Gastrocnemius medialis (tissue), 4 donors: ENCODE results near the gene BRI3BP.

Source experiments
- CTCF ChIP-seq, 5 experiments: fragments of 450-650 bp in 3 of 5; fragments of 200-600 bp in 2 of 5; sonication (generic) in 2 of 5; IDR thresholded peaks in 4 of 5; conservative IDR thresholded peaks in 1 of 5; 1 replicate in 4 of 5; 2 replicates in 1 of 5; pipeline ENCODE4 v1.5.1; 2016 to 2019; ENCODE audit warnings: antibody characterized with exemption in 5 of 5, mild to moderate bottlenecking in 3 of 5, moderate library complexity in 3 of 5
- POLR2A ChIP-seq, 2 donors: fragments of 450-650 bp; IDR thresholded peaks; one replicate each; pipeline ENCODE4 v1.6.1; 2017; ENCODE audit warnings: antibody characterized with exemption in 2 of 2, mild to moderate bottlenecking in 2 of 2, moderate library complexity in 2 of 2

GRCh38 chr12:125018356-125018755 lies 24.9 kb downstream of the BRI3BP start:
- TF ChIP-seq CTCF (IDR thresholded peaks at IDR 0.05 in 4 of 5, conservative IDR thresholded peaks at IDR 0.05 in 1 of 5) (no peak), POLR2A (IDR thresholded peaks at IDR 0.05) (no peak)
